Stimulated activated CD8-positive, alpha-beta memory T cell treated with anti-CD3 and anti-CD28 coated beads, Interleukin-7, amount 100 ng/mL, for 24 hours (primary cell): ENCODE measurements around the gene PHLDA2.

Source experiments
- DNase-seq: peaks from one replicate; pipeline ENCODE4 v3.0.0-alpha.2; 2020; ENCODE audit warnings: low read depth

The PHLDA2 gene, protein sequence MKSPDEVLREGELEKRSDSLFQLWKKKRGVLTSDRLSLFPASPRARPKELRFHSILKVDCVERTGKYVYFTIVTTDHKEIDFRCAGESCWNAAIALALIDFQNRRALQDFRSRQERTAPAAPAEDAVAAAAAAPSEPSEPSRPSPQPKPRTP

DNA sequence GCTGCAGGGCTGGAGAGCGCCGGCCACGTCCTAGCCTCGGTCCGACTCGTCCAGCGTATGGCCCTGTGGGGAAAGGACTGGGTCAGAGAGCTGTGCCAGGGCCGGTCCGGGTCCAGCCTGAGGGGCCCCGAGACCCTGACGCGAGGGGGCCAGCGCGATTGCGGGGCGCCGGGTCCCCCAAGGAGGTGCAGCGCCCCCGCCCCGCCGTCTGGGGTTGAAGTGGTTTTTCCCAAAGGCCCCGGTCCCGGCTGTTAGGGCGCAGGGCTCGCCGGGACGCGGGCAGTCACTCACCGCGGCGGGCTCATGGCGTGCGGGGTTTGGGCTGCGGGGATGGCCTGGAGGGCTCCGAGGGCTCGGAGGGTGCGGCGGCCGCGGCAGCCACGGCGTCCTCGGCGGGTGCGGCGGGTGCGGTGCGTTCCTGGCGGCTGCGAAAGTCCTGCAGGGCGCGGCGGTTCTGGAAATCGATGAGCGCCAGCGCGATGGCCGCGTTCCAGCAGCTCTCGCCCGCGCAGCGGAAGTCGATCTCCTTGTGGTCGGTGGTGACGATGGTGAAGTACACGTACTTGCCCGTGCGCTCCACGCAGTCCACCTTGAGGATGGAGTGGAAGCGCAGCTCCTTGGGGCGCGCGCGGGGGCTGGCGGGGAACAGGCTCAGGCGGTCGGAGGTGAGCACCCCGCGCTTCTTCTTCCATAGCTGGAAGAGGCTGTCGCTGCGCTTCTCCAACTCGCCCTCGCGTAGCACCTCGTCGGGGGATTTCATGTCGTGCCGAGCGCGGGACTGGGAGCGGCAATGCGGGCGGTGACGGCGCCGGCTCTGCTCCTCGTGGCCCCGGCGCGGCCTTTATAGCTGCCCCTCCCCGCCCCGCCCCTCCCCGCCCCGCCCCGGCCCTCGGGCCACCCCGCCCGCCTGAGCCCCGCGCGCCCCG is at the start of gene PHLDA2:
Gene PHLDA2 (minus strand): TSS at position 816 of the 926 bp plus-strand sequence. CDS start 56 bp downstream, at position 760.
- no peak for DNase-seq

GRCh38 chr11:2977113-2977512 is 47.9 kb upstream of the PHLDA2 start:
- DNase-seq: no peak

- DNase-seq: no peak
Measured at GRCh38 chr11:2976294-2977063, 47.3 kb upstream of the PHLDA2 start.

DNA sequence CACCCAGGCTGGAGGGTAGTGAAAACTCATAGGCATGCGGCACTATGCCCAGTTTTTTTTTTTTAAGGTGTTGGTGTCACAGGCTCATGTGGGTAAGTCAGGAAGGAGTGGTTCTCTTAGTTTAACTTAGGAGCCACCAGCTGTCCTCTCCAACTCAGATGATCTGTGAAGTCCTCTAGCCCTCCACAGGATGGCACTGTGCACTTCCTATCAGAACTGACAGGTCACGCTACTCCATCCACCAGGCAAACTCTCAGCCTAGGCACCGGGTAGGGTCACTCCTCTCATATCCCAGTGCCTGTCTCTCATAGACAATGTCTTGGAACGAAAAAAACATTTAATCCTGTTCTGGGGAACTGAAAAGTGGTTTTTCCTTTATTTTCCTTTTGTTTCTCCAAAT is 46.4 kb upstream of the PHLDA2 start:
- no peak for DNase-seq

- DNase-seq: no peak
Measured at GRCh38 chr11:2974272-2974671, 45.1 kb upstream of the PHLDA2 start.

GRCh38 chr11:2968341-2968900 is 39.2 kb upstream of the PHLDA2 start:
- no peak for DNase-seq

- no peak for DNase-seq
Measured at GRCh38 chr11:2964782-2965181, 35.6 kb upstream of the PHLDA2 start.

- DNase-seq: no peak
Measured at GRCh38 chr11:2963761-2964160, 34.5 kb upstream of the PHLDA2 start.

- DNase-seq: no peak
Measured at GRCh38 chr11:2963112-2963754, 34.0 kb upstream of the PHLDA2 start.

GRCh38 chr11:2961080-2961479 is 31.9 kb upstream of the PHLDA2 start:
- no peak for DNase-seq

DNA sequence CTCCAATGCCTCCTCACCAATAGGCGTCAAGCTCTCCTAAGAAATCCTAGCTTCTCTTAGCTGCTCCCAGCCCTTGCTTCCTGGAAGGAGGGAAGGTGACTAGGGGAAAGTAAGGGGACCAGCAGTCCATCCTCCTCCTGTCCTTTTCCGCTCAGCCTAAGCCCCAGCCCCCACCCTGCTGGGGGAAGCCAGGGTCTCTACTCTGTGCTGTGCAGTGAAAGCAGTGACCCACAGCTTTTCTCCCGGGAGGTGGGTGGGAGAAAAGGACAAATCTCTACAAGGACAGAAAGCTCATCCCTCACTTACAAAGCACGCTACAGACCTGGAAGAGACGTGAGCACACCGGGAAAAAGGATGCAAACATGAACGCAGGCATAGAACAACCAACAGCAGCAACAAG is 30.9 kb upstream of the PHLDA2 start:
- DNase-seq: no peak

GRCh38 chr11:2958251-2958650 is 29.0 kb upstream of the PHLDA2 start:
- no peak for DNase-seq

DNA sequence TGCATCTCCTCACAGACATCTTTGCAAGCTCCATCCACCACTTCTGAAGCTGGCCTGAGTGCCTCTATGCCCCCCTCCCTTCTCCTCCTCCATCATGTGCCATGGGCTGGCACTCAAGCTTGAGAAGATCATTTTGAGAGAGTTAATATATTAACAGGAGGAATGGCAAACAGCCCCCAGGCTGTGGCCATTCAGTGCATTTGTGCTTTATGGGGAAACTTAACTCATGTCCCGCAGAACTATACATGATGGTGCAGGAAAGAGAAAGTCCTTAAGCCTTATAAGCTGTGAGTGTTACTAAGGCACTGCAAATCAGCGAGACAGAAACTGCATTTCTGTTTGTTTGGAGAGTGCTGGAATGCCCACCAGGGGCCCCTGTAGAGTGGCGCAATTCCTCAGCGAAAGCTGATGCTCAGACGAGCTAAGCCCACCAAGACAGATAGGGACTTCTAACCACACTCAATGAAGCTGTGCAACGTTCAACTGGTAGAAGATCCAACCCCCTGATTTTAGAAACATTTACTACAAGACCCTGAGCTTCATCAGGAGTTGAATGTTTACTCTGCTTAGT is 26.8 kb upstream of the PHLDA2 start:
- no peak for DNase-seq

DNA sequence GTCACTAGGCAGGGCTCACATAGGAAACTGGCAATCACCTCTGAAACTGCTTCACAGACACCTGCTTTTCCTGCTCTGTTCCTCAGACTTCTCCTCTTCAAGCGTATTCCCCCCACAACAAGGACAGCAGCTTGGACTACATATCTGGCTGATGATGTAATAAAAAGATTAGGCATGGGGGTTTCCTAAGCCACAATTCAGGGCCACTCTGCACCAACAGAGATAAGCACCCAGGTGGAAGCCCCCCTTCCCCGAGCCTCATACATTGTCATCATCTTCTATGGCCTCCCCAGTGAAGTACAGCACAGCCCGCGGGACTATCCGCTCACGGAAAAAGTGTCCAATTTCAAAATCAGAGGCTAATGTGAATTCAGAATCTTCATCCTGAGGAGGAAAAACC is 25.0 kb upstream of the PHLDA2 start:
- DNase-seq: no peak

DNA sequence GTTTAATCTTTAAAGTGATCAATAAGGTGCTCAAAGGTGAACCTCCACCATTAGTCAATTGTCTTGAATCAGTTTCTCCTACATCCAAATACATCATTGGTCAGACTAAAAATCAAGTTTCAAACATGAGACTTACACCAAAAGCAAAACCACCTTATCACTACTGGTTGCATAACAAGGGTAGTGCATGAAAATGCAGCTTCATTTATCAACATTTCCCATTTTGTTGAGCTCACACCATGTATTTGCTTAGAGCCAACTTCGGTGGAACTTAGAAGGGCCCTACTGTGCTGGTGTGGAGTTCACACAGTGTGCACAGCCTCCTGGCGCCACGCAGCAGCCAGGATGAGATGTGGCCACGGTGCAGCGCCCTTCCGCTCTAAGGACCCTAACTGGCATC is 23.1 kb upstream of the PHLDA2 start:
- DNase-seq: no peak

- no peak for DNase-seq
Measured at GRCh38 chr11:2951231-2952110, 22.3 kb upstream of the PHLDA2 start.

DNA sequence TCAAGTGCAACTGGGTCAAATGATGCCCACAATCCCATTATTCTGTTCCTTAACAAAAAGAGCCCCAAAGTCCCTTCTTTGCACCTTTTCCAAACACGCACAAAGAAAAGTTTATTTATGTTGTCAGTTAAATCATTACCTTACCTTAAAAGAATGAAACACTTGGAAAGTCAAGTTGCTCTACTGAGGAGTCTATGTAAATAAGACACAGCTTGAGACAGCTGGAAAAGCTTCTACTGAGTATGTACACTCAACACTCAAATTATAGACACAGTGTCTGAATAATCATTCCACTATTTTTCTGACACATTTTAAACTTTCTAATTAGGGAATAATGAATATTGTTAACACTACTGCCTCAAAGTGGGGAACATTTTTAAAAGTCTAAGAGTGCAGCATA is 21.6 kb upstream of the PHLDA2 start:
- DNase-seq: no peak

GRCh38 chr11:2949920-2950319 is 20.7 kb upstream of the PHLDA2 start:
- DNase-seq: no peak

DNA sequence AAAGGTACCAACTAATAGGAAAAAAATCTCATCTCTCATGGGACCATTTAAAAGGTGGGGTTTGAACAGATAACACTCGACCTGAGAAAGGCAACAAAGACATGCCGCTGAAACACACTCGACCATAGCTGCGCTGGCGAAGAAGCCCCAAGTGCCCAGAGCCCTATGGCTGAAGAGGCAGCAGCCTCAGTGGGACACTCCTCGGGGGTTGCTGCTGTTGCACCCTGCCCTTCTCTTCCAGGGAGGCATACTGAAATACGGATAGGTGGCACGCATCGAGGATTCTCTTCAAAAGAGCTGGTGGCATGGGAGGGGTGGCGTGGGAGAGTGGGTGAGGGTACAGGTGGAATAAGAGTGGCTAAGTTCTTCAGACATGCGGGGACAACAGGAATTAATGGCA is 18.5 kb upstream of the PHLDA2 start:
- DNase-seq: no peak

DNA sequence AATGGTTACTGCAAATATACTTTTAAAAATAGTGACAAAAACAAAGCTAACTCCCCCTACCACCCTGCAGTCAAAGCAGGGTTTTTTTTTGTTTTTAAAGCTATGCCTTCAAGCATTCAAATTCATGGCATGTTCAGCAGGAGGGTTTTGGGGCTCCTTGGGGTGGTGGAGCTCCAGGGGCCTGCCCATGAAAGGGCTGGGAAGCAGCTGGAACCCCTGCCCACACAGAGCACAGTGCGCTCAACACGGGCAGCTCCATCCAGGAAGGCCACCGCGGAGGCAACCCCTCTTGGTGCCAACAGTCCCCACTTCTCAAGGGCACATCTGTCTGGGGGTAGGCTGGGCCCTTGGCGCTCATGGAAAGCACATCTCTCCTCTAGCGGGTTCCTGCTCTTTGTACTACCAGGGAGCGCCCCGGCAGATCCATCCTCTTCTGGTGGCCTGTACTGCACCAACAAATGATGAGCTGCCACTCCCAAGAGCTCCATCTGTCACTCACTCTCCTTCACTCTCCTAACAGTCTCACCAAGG is 16.6 kb upstream of the PHLDA2 start:
- DNase-seq: no peak
